Keratinocyte (primary cell): Measurements from ENCODE around the gene METRNL. TPM values are rescaled to one million over a fixed set of nuclear protein-coding genes. Genes with fewer than 3 reads are reported as not detected.

Experiments used
- DNase-seq: peaks from one replicate; pipeline ENCODE4 v3.0.0-alpha.2; 2011; ENCODE audit warnings: low read depth, missing footprints, low spot score
- FAIRE-seq: peaks from 2 replicates; lab custom pipeline; 2011; peaks lifted over from hg19 to GRCh38; lab: Jason Lieb, UNC
- H2AFZ ChIP-seq: 2 replicates; pipeline ENCODE4 v1.6.0; 2012; ENCODE audit warnings: low read length, control low read depth, inconsistent platforms; ENCODE audit not compliant: control insufficient read depth
- H3K27ac ChIP-seq: 2 replicates; pipeline ENCODE4 v1.5.1; 2011; ENCODE audit warnings: low read length; ENCODE audit not compliant: control insufficient read depth, insufficient read depth
- H3K27me3 ChIP-seq: 3 replicates; pipeline ENCODE4 v1.6.0; 2011; ENCODE audit warnings: low read length; ENCODE audit not compliant: control insufficient read depth, insufficient read depth; ENCODE audit errors: extremely low read depth
- H3K36me3 ChIP-seq, 2 experiments: 2 replicates in 1 of 2; 3 replicates in 1 of 2; pipeline ENCODE4 v1.5.1; 2011; ENCODE audit warnings: low read length in 2 of 2, mild to moderate bottlenecking in 1 of 2; ENCODE audit not compliant: control insufficient read depth in 2 of 2, insufficient read depth in 2 of 2; ENCODE audit errors: extremely low read depth in 1 of 2
- H3K4me1 ChIP-seq: 3 replicates; pipeline ENCODE4 v1.5.1; 2011; ENCODE audit warnings: low read length; ENCODE audit not compliant: control insufficient read depth, insufficient read depth; ENCODE audit errors: extremely low read depth
- H3K4me2 ChIP-seq: 3 replicates; pipeline ENCODE4 v1.6.0; 2011; ENCODE audit warnings: low read depth, low read length; ENCODE audit not compliant: control insufficient read depth, insufficient read depth; ENCODE audit errors: extremely low read depth
- H3K4me3 ChIP-seq, 3 experiments: fragments of 200-600 bp in 1 of 3; sonication (generic) in 1 of 3; 2 replicates in 2 of 3; 3 replicates in 1 of 3; pipeline ENCODE4 v1.5.1; 2011 to 2016; ENCODE audit warnings: low read length in 3 of 3, mild to moderate bottlenecking in 3 of 3, control low read depth in 2 of 3, inconsistent platforms in 1 of 3, low read depth in 1 of 3, mixed read lengths in 1 of 3, mixed run types in 1 of 3, moderate library complexity in 1 of 3; ENCODE audit not compliant: control insufficient read depth in 2 of 3, insufficient read depth in 2 of 3; ENCODE audit errors: extremely low read depth in 1 of 3
- H3K79me2 ChIP-seq: 2 replicates; pipeline ENCODE4 v1.6.0; 2012; ENCODE audit warnings: low read length; ENCODE audit not compliant: control insufficient read depth, insufficient read depth
- H3K9ac ChIP-seq: 3 replicates; pipeline ENCODE4 v1.6.0; 2011; ENCODE audit warnings: low read length; ENCODE audit not compliant: control insufficient read depth, insufficient read depth; ENCODE audit errors: extremely low read depth
- H3K9me1 ChIP-seq: 3 replicates; pipeline ENCODE4 v1.6.0; 2011; ENCODE audit warnings: low read length; ENCODE audit not compliant: control insufficient read depth, insufficient read depth; ENCODE audit errors: extremely low read depth
- H3K9me3 ChIP-seq: 2 replicates; pipeline ENCODE4 v1.5.1; 2012; ENCODE audit warnings: low read depth, low read length; ENCODE audit not compliant: control insufficient read depth
- H4K20me1 ChIP-seq: 3 replicates; pipeline ENCODE4 v1.6.0; 2011; ENCODE audit warnings: low read length; ENCODE audit not compliant: control insufficient read depth, insufficient read depth; ENCODE audit errors: extremely low read depth
- EZH2 ChIP-seq: IDR thresholded peaks from one replicate; pipeline ENCODE4 v1.6.1; 2012; ENCODE audit warnings: inconsistent platforms, mild to moderate bottlenecking, low read length, moderate library complexity
- dilution Hi-C: fragments of 300-500 bp; cut with MboI; formaldehyde crosslinking; loops from one replicate; pipeline ENCODE4 v1.7.0; 2020; ENCODE audit warnings: low sequenced_read_pairs; ENCODE audit not compliant: extremely low pct_ligation_motif_present
- polyA plus RNA-seq, 5 experiments: library from polyadenylated mRNA; depleted of rRNA in 3 of 5; stranded (reverse) in 3 of 5; stranded (forward) in 1 of 5; unstranded in 1 of 5; fragments of >200 nt; gene quantifications; 1 replicate in 1 of 5; 2 replicates in 3 of 5; 3 replicates in 1 of 5; pipeline versions ENCODE4 v1.2.1 to v1.2.3, GENCODE V29; 2011 to 2012; ENCODE audit warnings: missing spikeins in 2 of 5, low read depth in 1 of 5, low replicate concordance in 1 of 5
- TF ChIP-seq, protein P1 (sequence below), 3 experiments: IDR thresholded peaks in 1 of 3; conservative IDR thresholded peaks in 1 of 3; optimal IDR thresholded peaks in 1 of 3; 2 replicates in 2 of 3; 3 replicates in 1 of 3; pipeline versions ENCODE3 to v1.5.1; 2011; ENCODE audit warnings: low read length in 3 of 3, mild to moderate bottlenecking in 3 of 3, moderate library complexity in 2 of 3, control low read depth in 1 of 3, inconsistent platforms in 1 of 3; ENCODE audit not compliant: insufficient read depth in 2 of 3; ENCODE audit errors: extremely low read depth in 1 of 3

METRNL gene
- polyA plus RNA-seq, 1 donor (not counting 4 experiments of a cell fraction or from before 2014, with no cell fraction given) = 3.1 TPM

DNA sequence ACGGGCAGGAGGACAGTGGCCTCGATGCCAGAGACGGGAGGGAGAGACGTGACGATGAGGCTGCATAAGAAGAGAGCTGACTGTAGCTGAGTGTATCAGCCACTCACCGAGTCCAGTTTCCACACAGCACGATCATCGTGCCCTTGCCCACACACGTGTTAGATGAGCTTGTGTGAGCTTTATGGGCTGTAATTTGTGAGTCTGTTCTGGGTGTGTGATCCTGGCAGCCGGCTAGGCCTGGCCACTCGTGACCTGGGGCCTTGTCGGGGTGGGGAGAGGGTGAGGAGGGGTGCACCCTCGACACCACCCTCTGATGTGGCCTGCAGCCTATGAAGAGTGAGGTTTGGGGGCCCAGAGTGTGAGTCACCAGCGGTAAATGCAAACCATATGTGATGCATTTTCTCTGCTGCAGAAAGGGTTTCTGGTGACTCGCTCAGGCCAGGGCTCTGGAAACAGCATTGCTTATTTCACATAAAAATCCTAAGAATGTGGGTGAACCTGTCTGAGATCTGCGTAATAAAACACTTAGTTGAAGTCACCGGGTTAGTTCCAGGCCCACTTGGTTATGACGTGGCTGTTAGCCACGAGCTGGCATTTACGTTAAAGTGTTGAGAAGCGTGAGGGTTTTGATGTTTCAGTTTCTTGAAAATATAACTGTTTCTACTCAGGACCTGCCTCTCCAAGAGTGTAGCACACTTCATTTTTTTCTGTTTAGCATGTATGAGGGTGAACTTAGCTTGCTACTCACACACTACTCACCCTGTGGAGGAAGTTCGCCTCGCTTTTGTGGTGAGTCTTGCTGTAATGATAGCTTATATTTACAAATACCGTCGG, 4.2 kb downstream of the METRNL start:
- Histone ChIP-seq H3K27ac (no peak overlapping the region), H3K79me2 (no peaks in the 10 kb centered on the region), H3K36me3 (no peaks in the 10 kb centered on the region), H3K4me1 (peaks cover 16% of the 10 kb centered on the region), H4K20me1 (peaks cover 8% of the 10 kb centered on the region), H3K9me1 (no peaks in the 10 kb centered on the region), H3K4me2 (peak overlapping the region; percentile 17), H3K9me3 (no peaks in the 10 kb centered on the region), H2AFZ (no peak overlapping the region), H3K9ac (no peak overlapping the region), H3K27me3 (peaks cover 26% of the 10 kb centered on the region), H3K4me3 (no peak overlapping the region)
- TF ChIP-seq EZH2 = no peak
- TF ChIP-seq, protein P1, sequence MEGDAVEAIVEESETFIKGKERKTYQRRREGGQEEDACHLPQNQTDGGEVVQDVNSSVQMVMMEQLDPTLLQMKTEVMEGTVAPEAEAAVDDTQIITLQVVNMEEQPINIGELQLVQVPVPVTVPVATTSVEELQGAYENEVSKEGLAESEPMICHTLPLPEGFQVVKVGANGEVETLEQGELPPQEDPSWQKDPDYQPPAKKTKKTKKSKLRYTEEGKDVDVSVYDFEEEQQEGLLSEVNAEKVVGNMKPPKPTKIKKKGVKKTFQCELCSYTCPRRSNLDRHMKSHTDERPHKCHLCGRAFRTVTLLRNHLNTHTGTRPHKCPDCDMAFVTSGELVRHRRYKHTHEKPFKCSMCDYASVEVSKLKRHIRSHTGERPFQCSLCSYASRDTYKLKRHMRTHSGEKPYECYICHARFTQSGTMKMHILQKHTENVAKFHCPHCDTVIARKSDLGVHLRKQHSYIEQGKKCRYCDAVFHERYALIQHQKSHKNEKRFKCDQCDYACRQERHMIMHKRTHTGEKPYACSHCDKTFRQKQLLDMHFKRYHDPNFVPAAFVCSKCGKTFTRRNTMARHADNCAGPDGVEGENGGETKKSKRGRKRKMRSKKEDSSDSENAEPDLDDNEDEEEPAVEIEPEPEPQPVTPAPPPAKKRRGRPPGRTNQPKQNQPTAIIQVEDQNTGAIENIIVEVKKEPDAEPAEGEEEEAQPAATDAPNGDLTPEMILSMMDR (optimal IDR thresholded peaks at IDR 0.05 in 1 of 3, IDR thresholded peaks at IDR 0.05 in 1 of 3, conservative IDR thresholded peaks at IDR 0.05 in 1 of 3; ENCODE audit: extremely low read depth in 1 of 3, insufficient read depth in 2 of 3, low read length in 3 of 3) = no peak
- dilution Hi-C loops = no loop called here
- FAIRE-seq (peak; percentile 44), DNase-seq (peak; percentile 36)

DNA sequence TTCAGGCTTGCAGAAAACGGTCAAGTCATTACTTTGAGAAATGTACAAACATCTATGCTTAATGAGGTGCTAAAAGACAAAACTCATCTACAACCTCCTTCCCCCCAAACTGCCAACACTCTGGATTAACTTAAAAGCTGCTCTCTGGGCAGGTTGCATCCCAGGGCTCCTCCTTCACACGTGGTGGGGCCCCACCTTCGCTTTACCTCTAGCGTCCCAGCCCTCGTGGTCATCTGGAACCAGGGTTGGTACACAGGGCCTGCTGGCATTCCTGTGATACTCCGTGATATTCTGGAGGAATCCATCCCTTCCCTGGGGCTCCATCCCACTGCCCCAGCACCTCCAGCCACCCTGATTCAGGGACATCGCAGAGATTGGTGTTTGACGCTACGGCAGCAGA, 4.8 kb downstream of the METRNL start:
- Histone ChIP-seq H3K4me2 (no peak overlapping the region), H3K27me3 (peaks cover 26% of the 10 kb centered on the region), H3K4me1 (peaks cover 16% of the 10 kb centered on the region), H3K9me3 (no peaks in the 10 kb centered on the region), H3K36me3 (no peaks in the 10 kb centered on the region), H3K4me3 (no peak overlapping the region), H4K20me1 (peaks cover 8% of the 10 kb centered on the region), H2AFZ (no peak overlapping the region), H3K27ac (no peak overlapping the region), H3K79me2 (no peaks in the 10 kb centered on the region), H3K9ac (no peak overlapping the region), H3K9me1 (no peaks in the 10 kb centered on the region)
- TF ChIP-seq, protein P1 (optimal IDR thresholded peaks at IDR 0.05 in 1 of 3, IDR thresholded peaks at IDR 0.05 in 1 of 3, conservative IDR thresholded peaks at IDR 0.05 in 1 of 3; ENCODE audit: extremely low read depth in 1 of 3, insufficient read depth in 2 of 3, low read length in 3 of 3) = no peak
- no peak for TF ChIP-seq EZH2
- no peak for FAIRE-seq
- DNase-seq = no peak
- dilution Hi-C loops = no loop called here
